HG03378 (cell line): Measurements from ENCODE around the gene NHS.
"Not testable (repeated sequence)": the region's sequence is repeated elsewhere in the genome, so short reads cannot be mapped to it uniquely, and the experiment has no call there.

Experiments used
- ATAC-seq: cut with Tn5 transposase; IDR thresholded peaks from one replicate; pipeline ENCODE4 v1.9.1; 2021; ENCODE audit warnings: mild to moderate bottlenecking, moderate library complexity; ENCODE audit not compliant: unreplicated experiment

NHS gene

GRCh38 chrX:17488036-17488435 lies 113.0 kb downstream of the NHS start:
- ATAC-seq, result no peak

DNA sequence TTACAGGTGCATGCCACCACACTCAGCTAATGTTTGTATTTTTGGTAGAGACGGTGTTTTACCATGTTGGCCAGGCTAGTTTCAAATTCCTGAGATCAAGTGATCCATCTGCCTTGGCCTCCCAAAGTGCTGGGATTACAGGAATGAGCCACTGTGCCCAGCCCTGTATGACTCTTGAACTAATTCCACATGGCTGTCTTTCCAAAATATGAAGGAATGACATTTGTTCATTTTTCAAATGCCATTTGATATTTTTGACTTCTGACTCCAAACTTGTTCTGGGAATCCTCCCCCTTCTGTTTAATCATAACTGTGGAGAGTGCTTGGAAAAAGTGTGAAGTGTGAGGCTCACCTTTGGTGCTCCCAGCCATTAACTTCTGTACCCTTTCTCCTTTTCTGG lies 119.2 kb downstream of the NHS start:
- no peak for ATAC-seq

DNA sequence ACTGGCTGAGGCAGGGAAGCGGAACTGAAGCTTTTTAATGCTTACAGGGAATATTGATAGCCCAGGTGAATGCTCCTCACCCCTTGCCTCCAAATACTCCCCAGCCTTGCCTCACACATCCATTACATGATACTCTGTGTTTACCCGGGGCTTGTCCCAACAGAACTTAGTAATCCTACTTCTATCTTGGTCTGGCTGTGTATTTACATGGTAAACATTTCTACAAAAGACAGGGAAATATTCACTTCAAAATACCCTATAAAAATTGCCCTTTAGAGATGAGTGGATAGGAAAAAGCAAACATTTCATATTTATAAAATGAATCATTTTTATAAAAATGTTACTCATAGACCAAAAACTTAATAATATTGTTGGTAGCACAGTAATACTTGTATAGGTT lies 120.1 kb downstream of the NHS start:
- ATAC-seq, result no peak

- no peak for ATAC-seq
These were observed 121.4 kb downstream of the NHS start for GRCh38 chrX:17496407-17496806.

GRCh38 chrX:17497193-17497592 lies 122.2 kb downstream of the NHS start:
- ATAC-seq, result no peak

GRCh38 chrX:17499512-17499911 lies 124.5 kb downstream of the NHS start:
- ATAC-seq, result no peak

DNA sequence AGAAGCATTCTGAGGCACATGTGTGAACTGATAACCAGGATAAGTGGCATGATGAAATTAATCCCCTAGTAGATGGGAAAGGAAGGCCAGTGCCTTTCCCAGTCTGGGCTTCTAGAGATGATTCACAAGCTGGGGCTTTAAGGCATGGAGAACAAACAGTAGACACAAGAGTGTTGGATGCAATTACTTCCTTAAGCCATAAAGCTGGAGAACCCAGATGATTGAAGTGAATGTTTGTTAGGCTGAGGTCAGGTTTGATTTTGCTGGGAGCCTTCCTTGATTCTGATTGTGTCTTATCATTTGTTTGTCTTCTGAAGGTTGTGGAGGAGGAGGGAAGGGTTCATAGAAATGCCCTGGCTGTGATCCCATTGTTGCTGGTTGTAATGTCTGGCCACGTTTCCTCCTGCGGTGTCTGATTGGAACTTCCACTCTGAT lies 125.2 kb downstream of the NHS start:
- no peak for ATAC-seq

DNA sequence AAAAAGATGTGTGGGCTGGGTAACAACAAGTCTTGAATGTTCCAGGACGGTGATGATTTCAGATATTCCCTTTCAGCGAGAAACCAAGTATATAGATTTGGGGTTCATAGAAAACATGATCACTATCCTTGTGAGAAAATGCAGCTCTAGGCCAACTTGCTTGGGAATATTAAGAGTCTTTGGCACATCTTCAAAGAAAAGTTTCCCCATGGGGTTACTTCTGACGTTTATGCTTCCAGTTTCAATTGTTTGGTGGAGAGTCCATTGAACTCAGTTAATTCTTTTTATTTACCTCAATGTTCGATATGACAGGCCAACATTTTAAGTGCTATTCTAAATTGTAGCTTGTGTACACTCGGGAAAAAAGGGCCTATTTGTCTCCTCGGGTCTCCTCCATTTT lies 126.7 kb downstream of the NHS start:
- no peak for ATAC-seq

DNA sequence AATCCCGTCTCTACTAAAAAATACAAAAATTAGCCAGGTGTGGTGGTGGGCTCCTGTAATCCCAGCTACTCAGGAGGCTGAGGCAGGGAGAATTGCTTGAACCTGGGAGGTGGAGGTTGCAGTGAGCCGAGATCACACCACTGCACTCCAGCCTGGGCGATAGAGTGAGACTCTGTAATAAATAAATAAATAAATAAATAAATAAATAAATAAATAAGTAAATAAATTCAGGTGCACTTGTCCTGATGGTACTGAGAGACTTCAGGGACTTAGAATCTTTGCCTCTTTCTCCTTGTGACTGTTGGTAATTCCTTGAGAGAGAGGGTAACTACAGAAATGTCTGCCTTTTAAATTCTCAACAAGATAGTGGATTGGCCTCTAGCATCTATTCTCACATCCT lies 131.4 kb downstream of the NHS start:
- not testable (repeated sequence) for ATAC-seq

GRCh38 chrX:17511556-17511955 lies 136.6 kb downstream of the NHS start:
- ATAC-seq, result no peak

DNA sequence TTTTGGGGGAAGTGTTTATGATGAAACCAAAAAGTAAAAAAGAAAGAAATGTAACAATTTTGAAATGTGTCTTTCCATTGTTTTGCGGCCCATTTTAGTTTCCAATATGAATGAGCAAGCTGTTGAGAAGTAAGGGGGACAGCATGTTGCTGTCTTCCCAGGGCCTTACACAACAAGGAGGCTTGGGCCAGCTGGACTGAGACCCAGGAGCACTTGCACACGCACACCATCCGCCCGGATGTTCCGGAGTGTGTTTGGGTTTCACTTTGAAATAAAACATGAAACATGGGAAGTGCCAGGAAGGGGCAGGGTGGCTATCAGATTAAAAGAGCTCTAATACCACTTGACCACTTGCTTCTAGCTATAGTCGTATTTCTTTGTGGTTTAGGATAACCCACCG lies 144.4 kb downstream of the NHS start:
- no peak for ATAC-seq

DNA sequence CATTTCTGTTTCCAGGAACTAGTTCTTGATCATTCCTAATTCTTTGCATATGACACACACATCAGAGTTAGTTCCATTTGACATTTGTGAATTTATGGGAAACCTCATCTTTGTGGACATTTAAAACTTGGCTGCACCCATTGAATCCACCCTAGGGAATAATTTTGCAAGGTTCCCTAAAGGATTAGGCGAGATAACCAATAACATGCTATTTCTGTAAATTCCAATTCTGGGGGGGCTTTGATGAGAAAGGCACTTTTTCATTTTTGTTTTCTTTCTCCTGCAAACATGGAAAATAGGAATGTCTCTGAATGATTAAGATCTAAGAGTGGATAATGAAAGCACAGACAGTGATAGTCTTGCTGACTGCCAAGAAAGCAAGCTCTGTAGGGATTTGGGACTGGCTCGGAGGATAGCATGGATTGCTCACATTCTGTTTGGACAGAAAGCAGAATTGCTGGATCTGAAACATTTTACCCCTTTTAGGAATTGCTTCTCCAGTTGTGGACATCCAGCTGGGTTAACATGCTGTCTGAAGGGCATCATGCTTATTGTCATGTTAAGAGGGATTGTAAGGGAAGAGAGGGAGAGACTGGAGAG lies 145.1 kb downstream of the NHS start:
- no peak for ATAC-seq

GRCh38 chrX:17521871-17522693 lies 147.1 kb downstream of the NHS start:
- no peak for ATAC-seq

DNA sequence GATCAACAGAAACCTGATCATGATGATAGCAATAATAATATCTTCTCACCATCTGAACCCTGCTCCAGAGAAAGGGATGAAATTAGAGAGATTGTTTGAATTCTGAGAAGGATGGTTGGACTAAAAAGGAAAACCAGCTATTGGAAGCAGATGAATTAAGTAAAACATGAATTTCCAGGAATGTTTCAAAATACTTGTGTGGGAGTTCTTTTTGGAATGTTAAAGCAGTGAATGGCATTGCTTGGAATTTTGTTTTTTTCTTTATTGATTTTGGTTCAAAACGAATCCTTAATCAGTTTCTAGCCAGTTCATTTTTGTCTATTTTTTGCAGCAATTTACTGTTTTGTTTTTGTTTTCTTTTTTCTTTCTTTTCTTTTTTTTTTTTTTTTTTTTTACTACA lies 150.3 kb downstream of the NHS start:
- no peak for ATAC-seq

DNA sequence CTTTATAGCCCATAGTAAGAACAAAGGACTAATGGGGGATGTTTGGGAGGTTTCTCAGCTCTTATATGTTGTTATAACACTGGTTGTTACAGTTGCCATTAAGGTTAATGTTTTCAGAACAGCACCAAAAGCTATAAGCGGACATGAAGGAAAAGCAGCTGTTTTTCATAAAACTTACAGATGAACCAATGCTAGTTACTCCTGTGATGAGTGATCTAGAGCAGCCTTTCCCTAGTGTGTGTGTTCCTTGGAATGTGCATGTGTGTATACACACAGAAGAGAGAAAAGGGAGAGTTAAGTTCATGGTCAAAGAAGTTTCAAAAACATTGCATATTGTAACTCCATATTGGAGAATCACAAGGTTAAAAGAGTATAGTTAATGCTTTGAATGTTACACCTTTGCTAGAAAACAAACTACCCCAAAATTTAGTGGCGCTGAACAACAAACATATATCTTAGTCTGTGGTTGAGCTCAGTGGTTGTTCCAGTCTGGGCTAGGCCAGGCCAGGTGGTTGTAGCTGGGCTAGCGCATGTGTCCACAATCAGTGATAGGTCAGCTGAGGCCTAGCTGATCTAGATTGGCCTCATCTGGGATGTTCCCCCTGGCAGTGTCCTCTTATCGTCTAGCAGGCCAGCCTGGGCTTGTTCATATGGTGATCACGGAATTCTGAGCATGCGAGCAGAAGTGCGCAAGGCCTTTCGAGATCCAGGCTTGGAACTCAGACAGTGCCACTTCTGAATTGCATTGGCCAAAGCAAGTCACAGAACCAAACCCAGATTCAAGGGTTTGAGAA lies 151.0 kb downstream of the NHS start:
- ATAC-seq, result no peak

GRCh38 chrX:17527135-17527701 lies 152.2 kb downstream of the NHS start:
- ATAC-seq, result no peak

- ATAC-seq, result no peak
These were observed 152.9 kb downstream of the NHS start for GRCh38 chrX:17527922-17528321.

- no peak for ATAC-seq
These were observed 154.2 kb downstream of the NHS start for GRCh38 chrX:17529151-17529745.

DNA sequence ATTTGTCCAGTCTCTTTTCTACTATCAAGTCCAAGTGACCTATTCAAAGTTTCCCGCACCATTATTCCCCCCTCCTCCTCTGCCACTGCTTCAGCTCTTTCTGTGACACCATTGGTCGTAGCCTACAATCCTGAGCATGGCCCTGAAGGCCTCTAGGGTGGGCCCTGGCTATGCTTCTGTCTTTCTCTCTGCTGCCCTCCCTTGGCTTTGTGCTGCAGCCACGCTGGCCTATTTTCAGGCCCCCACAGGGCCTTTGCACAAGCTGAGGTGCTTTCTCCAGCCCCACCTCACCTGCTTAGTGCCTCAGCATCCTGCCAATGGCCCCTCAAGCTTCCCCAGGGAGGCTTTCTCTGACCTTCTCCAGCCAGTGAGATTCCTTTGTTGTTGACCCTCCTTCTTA lies 156.5 kb downstream of the NHS start:
- ATAC-seq, result no peak

DNA sequence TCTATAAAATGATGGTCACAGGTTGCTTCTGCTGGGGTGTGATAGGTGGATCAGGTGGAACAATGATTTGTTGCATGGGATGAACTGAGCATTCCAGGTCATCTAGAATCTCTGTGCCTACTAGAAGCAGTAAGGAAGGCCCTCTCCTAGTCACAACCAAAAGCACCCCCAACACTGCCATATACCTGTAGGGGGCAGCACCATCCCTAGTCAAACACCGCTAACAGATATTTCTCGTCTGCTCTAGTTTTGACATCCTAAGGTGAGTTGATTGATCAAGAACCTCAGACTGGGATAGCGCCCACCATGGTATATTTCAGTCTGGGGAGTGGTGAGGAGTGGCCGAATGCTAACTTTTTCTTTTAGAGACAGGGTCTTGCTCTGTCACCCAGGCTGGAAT lies 160.2 kb downstream of the NHS start:
- ATAC-seq, result no peak

- no peak for ATAC-seq
These were observed 162.8 kb downstream of the NHS start for GRCh38 chrX:17537723-17538243.
